Right forelimb (tissue), 1 donor: ENCODE data around the gene ECM2.
"Not testable (repeated sequence)": the region's sequence is repeated elsewhere in the genome, so short reads cannot be mapped to it uniquely, and the experiment has no call there.

Experiments
- DNase-seq: peaks from one replicate; pipeline ENCODE4 v3.0.0-alpha.2; 2018

The ECM2 gene

DNA sequence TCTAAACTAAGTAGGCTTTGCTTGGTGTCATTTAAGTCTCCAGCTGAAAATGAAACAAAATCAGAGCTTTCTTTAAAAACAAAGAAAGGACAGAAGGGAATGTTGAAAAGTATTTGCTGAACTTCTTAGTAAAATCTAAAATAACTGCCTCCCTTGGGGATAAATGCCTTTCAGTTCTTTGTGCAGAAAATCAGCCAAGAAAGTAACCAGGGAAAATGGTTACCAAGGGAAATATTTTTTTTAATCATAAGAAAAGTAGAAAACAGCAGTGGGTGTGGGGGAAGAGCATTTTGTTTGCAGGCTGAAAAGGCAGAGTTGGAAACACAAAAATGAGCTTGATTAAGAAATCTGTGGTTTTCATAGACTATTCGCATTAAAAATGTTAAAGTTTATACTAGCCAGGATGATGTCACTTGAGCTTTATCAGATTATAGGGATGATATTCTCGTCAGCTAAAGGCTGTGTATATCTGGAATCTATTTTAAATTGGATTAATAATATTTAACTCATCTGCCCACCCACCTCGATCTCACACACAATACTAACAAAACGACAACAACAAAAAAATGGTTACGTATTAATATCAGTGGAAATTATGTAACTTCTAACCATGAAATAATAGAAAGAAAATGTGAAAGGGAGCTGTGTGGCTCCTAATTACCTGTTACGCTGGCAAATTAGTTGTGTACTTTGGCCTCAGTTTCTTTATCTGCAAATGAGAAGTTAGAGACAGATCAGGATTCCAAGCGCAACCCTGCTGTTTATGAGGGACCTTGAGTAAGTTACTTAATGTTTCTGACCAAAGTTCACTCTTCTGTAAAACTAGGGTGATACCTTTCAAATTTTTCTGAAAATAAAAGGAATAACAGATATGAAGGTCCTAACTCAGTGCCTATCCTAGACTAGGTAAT is at the start of gene ECM2:
Gene ECM2, minus strand, starts transcription at position 51 of the 911 bp plus-strand sequence. CDS start 13,124 bp downstream, outside the sequence.
- DNase-seq, result no peak

DNA sequence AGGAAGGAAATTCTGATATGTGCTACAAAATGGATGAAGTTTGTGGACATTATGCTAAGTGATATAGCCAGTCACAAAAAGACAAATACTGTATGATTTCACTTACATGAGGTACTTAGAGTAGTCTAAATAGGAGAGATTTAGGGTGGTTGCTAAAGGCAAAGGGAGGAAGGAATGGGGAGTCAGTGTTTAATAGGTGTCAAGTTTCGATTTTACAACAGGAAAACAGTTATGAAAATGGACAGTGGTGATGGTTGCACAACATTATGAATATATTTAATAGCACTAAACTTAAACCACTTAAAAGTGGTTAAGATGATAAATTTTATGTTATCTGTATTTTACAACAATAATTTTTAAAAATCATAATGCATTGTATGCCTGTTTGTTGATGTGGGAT is 40.4 kb upstream of the ECM2 start:
- DNase-seq, result no peak

DNA sequence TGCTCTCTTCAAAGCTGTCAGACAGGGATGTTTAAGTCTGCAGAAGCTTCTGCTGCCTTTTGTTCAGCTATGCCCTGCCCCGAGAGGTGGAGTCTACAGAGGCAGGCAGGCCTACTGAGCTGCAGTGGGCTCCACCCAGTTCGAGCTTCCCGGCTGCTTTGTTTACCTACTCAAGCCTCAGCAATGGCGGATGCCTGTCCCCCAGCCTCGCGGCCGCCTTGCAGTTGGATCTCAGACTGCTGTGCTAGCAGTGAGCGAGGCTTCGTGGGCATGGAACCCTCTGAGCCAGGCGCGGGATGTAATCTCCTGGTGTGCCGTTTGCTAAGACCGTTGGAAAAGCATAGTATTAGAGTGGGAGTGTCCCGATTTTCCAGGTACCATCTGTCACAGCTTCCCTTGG is 37.8 kb upstream of the ECM2 start:
- DNase-seq, result not testable (repeated sequence)

DNA sequence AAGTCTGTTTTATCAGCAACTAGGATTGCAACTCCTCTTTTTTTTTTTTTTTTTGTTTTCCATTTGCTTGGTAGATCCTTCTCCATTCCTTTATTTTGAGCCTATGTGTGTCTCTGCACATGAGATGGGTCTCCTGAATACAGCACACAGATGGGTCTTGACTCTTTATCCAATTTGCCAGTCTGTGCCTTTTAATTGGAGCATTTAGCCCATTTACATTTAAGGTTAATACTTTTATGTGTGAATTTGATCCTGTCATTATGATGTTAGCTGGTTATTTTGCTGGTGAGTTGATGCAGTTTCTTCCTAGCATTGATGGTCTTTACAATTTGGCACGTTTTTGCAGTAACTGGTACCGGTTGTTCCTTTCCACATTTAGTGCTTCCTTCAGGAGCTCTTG is 36.1 kb upstream of the ECM2 start:
- DNase-seq, result not testable (repeated sequence)

DNA sequence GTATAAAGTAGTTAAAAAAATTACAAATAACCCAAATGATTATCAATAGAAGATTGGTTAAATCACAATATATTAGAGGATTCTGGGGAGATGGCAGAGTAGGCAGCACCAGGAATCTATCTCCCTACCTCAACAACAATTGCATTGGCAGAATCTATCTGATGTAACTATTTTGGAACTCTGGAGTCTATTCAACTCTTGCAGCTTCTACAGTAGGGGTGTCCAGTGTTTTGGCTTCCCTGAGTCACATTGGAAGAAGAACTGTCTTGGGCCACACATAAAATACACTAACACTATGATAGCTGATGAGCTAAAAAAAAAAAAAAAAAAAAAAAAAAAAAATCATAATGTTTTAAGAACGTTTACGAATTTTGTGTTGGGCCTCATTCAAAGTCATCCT is 29.2 kb upstream of the ECM2 start:
- no peak for DNase-seq

DNA sequence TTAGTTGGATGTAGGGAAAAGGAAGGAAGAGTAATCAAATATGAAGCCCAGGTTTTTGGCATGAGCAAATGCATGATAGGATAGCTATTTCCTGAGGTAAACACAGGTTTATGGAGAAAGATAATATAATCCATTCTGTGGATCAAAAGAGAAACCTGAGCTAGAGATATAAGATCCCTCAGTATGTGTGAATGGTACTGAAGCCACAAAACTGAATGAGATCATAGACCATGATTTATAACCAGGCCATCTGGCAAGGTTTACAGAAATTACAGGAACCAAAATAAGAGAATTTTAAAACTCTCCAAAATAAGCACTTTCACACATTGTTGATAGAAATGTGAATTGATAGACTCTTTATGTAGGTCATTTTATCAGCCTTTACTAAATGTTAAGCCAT is 28.7 kb upstream of the ECM2 start:
- no peak for DNase-seq

DNA sequence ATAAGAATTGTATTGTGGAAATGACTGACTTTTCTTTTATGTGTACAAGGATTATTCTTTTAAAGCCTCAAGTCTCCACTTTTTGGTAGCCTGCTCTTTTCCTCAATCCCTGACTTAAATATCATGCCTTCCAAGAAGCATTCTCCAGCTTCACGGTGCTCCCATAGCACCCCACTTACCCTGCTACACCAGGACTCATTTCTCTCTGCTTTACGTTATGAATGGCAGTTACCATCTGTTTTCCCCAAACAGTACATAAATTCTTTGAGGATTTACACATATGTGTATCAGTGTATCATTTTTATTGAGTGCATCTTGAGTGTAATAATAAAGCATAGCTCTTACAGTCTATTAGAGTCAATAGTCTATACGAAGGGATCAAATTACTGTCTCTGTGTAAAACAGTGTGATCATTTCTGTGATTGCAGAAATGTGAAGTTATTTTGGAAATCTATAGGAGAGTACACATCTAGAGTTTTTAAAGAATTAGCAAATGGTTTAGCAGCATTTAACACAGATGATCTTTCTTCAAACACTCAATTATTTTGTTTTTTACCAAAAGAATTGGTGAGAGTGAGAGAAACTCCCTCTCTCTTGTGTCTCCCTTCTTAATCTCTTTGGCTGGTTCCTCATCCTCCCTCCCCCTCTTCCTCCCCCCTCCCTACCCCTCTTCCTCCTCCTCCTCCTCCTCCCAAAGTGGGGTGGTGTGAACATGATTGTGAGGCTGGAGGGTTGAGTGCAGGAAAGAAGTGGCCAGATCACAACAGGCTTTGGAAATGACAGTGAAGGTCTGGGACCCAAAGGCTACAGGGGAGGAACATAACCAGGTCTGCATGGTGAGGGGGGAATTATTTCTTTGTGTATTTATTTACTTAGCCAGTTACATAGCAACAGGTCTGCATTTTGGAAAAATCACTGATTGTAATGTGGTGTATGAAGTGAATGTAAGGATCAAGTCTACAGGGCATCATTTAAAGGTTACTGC is 27.6 kb upstream of the ECM2 start:
- DNase-seq, result no peak

DNA sequence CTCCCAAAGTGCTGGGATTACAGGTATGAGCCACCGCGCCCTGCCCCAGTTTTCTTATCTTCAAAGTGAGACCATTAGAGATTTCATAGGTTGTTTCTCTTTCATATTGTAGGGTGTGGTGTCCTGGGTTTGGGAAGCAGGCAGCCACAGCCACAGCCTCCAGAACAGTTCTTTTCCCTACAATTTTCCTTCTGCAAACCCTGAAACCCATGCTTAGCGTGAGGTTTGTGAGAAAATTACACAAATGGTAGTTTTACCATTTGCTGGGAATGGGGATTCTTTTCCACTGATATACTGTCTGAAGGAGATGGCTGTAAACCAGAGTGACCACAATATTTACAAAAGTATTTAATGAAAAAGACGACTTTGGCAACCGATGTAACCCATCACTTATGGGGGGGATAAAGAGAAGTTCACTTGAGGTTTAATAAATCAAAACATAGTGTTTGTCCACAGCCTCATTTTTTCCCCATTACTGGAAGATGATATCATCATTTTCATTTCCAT is 26.7 kb upstream of the ECM2 start:
- no peak for DNase-seq

DNA sequence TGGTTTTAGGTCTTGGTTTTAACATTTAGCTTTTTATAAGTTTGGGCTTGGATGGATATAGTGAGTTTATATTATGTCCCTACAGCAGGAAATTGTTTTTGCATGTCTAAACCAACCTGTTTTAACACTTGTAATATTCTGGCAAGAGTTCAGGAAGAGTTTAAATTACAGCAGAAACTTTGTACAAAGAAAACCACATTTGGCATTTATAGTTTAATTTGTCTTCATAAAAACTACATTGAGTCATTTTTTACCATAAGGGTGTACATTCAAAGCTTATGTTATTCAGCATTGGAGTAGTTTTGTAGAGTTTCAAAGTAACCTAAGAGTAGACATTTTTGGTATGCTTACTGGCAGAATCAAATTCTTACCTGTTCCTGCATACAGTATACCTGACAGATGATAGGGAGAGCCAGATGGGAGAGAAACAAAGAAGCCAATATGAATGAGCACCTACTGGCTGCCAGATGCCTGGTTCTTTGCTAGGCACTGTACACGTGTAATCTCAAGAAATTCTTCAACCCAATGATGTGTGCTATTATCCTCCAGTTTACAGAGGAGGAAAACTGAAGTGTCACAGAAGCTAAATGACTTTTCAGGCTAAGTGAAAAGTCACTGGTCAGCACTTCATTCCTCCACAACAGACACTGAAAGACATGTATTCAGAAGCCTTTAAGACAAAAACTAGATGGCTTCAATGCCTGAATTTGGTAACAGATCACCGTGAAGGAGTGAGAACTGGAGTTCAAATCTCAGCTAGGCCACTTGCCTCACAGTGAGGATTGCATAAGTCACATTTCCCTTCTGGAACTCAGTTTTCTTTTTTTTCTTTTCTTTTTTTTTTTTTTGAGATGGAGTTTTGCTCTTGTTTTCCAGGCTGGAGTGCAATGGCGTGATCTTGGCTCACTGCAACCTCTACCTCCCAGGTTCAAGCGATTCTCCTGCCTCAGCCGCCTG is 25.9 kb upstream of the ECM2 start:
- no peak for DNase-seq

DNA sequence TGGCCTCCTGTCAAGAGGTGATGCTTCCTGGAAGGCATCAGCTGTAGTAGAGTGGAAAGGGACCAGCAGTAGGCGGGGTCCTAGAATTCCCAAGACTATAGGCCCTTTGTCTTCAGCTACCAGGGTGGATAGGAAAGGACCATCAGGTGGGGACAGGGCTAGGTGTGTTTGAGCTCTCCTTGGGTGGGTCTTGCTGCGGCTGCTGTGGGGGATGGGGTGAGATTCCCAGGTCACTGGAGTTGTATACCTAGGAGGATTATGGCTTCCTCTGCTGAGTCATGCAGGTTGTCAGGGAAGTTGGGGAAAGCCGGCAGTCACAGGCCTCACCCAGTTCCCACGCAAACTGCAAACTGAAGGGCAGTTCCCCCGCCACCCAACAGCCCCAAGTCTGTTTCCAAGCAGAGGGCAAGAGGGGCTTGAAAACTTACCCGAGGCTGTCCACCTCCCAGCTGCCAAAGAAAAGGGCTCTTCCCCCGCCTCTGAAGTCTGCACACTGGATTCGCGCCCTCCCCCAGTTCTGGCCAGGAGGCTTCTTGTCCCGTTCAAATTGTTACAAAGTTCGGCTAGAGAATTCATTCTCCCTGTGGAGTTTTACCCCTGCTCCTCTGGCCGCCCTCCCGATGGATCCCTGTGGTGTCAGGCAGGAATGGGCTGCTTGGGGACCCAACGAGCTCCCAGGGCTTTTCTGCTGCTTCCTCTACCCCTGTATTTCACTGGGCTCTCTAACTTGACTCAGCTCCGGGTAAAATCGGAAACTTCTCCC is 23.0 kb upstream of the ECM2 start:
- DNase-seq, result no peak

DNA sequence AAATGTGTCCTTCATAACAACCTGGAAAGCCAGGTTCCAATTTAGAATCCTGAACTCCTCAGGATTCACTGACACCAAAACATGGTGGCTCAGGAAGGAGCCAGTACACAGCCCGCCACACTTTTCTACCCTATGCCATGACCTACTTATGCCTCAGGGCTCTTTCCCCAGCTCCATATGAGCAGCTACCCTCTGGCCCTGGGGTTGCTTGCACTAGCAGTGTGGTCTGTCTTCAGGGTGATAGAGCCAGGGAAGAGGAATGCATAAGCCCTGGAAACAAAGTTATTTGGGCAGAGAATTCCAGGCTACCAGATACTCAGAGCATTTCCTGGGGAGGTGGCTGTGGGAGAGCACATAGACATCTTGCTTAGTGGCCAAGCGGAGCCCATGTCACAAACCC is 15.0 kb upstream of the ECM2 start:
- DNase-seq, result no peak

DNA sequence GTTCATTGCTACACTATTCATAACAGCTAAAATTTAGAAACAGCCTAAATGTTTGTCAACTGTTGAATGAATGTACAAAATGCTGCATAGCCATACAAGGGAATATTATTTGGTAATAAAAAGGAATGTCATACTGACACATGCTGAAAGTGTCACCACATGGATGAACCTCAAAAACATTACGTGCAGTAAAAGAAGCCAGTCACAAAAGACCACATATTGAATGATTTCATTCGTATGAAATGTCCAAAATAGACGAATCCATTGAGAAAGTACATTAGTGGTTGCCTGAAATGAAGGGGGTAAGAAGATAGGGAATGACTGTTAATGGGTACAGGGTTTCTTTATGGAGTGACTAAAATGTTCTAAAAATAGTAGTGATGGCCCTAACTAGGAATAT is 11.6 kb upstream of the ECM2 start:
- no peak for DNase-seq

DNA sequence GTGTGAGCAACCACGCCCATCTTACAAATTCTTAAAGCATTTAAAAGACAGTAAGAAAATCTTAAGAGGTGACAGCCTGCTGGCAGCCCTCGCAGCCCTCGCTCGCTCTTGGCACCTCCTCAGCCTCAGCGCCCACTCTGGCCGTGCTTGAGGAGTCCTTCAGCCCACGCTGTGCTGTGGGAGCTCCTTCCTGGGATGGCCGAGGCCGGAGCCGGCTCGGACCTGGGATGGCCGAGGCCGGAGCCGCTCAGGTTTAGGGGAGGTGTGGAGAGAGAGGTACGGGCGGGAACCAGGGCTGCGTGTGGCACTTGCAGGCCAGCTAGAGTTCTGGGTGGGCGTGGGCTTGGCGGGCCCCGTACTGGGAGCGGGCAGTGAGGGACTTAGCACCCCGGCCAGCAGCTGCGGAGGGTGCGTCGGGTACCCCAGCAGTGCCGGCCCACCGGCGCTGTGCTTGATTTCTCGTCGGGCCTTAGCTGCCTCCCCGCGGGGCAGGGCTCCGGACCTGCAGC is 9.3 kb upstream of the ECM2 start:
- no peak for DNase-seq

DNA sequence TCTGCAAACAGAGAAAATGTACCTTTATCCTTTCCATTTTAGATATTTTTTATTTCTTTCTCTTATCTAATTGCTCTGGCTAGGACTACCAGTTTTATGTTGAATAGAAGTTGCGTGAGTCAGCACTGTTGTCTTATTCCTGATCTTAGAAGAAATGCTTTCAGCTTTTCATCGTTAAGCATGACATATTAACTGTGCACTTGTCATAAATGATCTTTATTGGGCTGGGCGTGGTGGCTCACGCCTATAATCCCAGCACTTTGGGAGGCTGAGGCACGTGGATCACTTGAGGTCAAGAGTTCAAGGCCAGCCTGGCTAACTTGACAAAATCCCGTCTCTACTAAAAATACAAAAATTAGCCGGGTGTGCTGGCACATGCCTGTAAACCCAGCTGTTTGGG is 8.2 kb upstream of the ECM2 start:
- DNase-seq, result no peak

DNA sequence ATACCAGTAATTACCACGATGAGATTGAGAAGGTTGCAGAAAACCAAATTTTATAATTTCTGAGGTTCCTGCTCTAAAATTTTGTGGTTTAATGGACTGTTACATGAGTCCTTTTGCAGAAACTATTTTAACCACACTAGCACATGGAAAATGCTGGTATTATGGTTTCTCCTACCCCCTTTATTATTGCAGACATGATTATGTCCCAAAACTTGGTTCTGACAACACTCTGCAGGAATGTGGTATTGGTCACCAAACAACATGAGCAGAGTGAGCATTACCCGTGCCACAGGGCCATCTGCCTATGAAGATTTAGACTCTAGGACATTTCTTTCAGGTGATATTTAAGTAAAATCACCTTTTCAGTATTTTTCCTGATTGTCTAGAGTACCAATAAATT is 2.8 kb upstream of the ECM2 start:
- no peak for DNase-seq

DNA sequence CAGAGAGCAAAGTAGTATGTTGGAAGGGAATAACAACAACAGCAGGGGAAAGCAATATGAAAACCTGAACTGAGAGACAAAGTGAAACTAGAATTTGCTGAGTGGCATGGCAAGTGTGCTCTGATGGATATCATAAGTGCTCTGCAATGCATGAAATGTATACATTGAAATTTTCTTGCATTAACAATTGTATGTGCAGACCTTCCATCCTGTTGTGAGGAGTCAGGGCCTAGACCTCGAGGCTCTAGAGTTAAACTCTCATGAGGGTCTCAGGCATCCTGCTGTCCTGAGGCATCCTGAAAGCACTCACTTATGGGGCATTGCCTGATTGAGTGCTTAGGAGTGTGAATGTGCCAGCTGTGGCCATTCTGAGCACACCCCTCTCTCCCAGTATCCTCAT is 1.1 kb downstream of the ECM2 start:
- DNase-seq, result peak; percentile 53

DNA sequence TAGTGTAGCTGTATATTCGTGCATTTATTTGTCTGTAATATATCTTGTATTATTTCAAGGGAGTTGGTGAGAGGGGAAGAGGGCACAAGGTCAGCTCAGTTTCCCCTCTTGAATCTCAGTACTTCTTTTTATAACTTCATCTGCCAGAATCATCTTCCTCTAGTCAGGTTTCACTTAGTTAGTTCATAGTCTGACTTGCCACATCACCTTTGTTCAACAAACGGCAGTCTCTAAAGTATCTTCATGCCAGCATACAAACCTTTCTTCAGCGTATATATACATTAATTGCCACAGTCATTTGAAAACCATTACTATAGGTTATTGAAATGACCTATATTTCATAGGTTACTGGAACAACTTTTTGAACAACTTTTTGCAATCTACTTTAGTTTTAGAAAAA is 1.6 kb downstream of the ECM2 start:
- DNase-seq, result no peak

DNA sequence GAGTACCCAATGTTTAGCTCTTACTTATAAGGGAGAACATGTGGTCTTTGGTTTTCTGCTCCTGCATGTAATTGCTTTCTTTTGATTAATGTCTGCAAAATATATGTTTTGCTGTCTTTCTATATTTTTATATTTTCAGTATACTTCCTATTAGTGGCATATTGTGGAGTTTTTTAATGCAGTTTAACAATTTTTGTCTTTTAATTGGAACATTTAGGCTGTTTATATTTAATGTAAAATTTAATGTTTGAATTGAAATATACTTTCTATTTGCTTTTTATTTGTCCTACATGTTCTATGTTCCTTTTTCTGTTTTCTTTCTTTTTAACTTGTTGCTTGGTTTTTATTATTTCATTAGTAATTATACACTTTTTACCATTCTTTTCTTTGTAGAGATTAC is 4.9 kb downstream of the ECM2 start:
- DNase-seq, result no peak

DNA sequence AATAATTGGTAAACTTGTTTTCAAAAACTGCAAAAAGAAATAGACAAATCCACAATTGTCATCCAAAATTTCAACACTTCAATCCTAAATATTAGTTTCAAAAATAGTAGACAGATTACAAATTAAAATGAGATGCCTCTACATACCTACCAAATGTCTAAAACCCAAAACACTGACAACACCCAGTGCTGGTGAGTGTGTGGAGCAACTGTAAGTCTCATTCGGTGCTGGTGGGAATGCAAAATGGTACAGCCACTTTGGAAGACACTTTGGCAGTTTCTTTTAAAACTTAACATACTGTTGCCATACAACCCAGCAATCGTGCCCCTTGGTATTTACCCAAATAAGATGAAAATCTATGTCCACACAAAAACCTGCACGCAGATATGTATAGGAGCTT is 6.7 kb downstream of the ECM2 start:
- no peak for DNase-seq

DNA sequence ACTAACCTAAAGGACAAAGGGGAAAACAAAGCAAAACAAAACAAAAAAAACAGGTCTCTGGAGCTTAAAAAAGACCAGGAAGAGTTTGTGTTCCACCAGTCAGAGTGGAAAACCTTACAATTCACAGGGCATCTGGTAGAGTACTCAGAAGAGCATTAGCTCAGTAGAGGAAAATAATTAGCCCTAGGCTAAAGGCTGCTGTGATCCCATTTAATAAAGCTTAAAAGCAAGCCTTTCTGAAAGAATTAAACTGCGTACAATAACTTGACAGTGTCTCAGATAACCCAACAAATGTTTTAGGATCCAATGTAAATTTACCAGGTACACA is 7.3 kb downstream of the ECM2 start:
- no peak for DNase-seq

DNA sequence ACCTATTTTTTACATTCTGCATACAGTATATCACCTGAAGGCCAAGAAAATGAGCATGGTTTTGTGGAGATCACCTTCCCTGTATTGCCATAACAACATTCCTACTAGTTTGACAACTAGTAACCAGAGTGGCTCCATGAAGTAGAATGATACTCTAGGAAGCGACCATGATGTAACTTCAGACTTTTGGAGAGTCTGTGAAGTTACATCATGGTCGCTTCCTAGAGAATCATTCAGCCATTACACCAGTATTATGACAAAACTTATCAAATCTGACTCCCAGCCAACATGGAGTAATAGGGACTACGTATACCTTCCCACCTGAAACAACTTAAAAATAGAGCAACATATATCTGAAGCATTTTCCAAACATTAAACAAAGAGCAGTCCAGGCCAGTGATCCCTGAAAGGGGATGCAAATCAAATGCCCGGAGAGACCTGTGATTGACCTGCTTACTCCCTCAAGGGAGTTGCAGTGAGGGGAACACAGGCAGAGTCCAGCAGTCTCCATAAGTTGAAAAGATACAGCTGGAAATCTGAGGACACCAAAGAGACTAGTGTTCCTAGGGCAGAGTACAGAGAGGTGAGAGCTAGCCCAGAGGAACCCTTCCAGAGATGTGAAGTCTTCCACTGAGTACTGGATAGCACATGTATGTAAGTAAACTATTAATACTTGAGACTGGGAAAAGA is 7.8 kb downstream of the ECM2 start:
- no peak for DNase-seq
